Central memory CD8-positive, alpha-beta T cell (primary cell): Measurements from ENCODE around the gene CELF4.

ENCODE experiments used
- ATAC-seq: fragments of 150-1000 bp; cut with Tn5 transposase; replicated peaks from 2 replicates; pipeline ENCODE4 v1.10.0; 2022; ENCODE audit warnings: mild to moderate bottlenecking, moderate FRiP score, moderate number of reproducible peaks; ENCODE audit not compliant: poor library complexity, severe bottlenecking; ENCODE audit errors: extremely low read depth
- DNase-seq, 2 donors: peaks; one replicate each; pipeline ENCODE4 v3.0.0; 2021; ENCODE audit warnings: low spot score in 2 of 2
- H3K27ac Mint-ChIP-seq: one replicate; pipeline ENCODE4 v1.8.0; 2022; ENCODE audit warnings: low read depth, mild to moderate bottlenecking, moderate library complexity, mixed read lengths
- H3K27me3 Mint-ChIP-seq: one replicate; pipeline ENCODE4 v1.8.0; 2022; ENCODE audit warnings: mixed read lengths
- H3K36me3 Mint-ChIP-seq: one replicate; pipeline ENCODE4 v1.8.0; 2022; ENCODE audit warnings: mild to moderate bottlenecking, moderate library complexity, mixed read lengths; ENCODE audit not compliant: insufficient read depth
- H3K4me1 Mint-ChIP-seq: one replicate; pipeline ENCODE4 v1.8.0; 2022; ENCODE audit warnings: mixed read lengths
- H3K4me3 Mint-ChIP-seq: one replicate; pipeline ENCODE4 v1.8.0; 2022; ENCODE audit warnings: mild to moderate bottlenecking, moderate library complexity, mixed read lengths
- H3K9me3 Mint-ChIP-seq: one replicate; pipeline ENCODE4 v1.8.0; 2022; ENCODE audit warnings: mixed read lengths

The CELF4 gene

DNA sequence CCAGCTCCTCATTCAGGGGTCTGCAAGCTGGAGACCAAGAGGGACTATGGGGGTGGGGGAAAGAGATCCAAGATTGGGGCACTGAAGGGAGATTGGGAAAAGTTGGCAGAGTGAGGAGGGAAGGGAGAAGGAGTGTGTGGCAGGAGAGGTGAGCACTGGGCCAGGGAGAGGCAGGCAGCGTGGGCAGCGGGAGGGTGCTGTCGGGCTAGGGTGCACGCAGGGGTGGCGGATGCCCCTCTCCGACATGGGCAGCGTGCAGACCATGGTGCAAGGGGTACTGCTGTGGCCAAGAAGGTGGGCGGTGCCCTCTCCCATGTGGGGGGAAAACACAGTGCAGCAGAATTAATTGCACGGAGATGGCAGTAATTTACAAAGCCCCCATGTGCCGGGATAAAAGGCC, 74.1 kb downstream of the CELF4 start:
- Mint-ChIP-seq H3K9me3 (no peaks in the 10 kb centered on the region), H3K4me1 (no peaks in the 10 kb centered on the region), H3K4me3 (no peak overlapping the region), H3K27me3 (peaks cover 46% of the 10 kb centered on the region), H3K27ac (no peak overlapping the region), H3K36me3 (no peaks in the 10 kb centered on the region)
- DNase-seq (no peak), ATAC-seq (no peak)

DNA sequence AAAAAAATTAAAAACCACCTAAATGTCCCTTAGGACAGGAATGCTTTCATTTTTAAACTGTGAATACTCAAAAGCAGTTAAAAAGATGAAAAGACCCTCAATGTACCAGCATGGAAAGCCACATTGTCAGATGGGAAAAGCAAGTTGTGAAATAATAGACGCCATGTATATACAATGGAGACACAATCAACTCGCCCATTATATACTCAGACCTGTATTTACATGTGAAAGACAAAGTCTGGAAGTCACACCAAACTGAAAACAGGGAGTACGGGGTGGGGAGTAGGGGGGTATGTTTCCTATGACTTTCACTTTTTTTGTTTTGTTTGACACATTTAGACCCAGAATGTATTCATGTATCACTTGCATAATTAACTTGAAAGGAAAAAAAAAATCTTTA, 75.6 kb downstream of the CELF4 start:
- DNase-seq (no peak), ATAC-seq (no peak)
- H3K36me3 Mint-ChIP-seq: no peaks in the 10 kb centered on the region
- H3K27me3 Mint-ChIP-seq: peaks cover 58% of the 10 kb centered on the region
- no peak overlapping the region for H3K27ac Mint-ChIP-seq
- H3K4me3 Mint-ChIP-seq: no peak overlapping the region
- H3K4me1 Mint-ChIP-seq: peaks cover 6% of the 10 kb centered on the region
- no peaks in the 10 kb centered on the region for H3K9me3 Mint-ChIP-seq

DNA sequence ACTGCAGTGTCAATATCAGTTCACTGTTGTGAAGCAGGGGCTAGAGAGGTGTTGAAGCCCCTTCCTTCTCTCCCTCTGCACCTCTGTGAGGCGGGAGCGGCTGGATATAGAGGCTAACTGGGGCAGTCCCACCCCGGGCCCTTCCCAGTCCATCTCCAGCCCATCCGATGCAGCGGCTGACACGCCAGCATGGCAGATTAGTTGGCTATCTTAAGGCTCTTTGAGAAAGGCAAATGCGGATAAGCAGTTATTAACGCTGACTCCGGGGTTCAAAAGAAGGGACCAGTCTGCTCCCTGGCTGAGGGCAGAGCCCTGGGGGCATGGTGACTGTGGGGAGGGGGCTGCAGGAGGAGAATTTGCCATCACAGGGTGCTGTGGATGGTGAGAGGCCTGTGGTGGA, 76.6 kb downstream of the CELF4 start:
- Mint-ChIP-seq H3K4me1 (peaks cover 6% of the 10 kb centered on the region), H3K27me3 (peaks cover 68% of the 10 kb centered on the region), H3K9me3 (no peaks in the 10 kb centered on the region), H3K36me3 (no peaks in the 10 kb centered on the region), H3K4me3 (no peak overlapping the region), H3K27ac (no peak overlapping the region)
- ATAC-seq (no peak), DNase-seq (no peak)

DNA sequence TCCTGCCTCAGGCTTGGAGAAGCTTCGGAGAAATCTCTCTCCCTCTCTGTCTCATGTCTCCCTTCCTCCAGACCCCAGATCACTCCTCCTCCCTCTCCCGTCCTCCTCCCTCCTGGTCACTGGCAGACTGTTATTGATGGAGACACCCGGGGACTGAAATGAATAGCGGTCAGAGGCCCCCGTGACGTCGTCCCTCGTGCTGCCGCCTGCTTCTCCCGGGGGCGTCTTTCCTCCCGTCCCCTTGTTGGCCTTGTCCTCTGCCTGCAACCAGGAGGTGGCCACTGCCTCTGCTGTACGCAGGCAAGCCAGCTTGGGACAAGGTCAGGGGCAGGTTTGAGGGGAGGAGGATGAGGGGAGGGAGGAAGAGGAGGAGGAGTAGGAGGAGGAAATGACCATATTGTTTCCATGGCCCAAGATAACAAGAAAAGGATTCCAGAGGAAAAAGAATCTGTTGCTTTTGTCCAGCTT, 78.2 kb downstream of the CELF4 start:
- ATAC-seq (no peak), DNase-seq (no peak)
- no peak overlapping the region for H3K27ac Mint-ChIP-seq
- peaks cover 74% of the 10 kb centered on the region for H3K27me3 Mint-ChIP-seq
- no peaks in the 10 kb centered on the region for H3K36me3 Mint-ChIP-seq
- H3K4me3 Mint-ChIP-seq: no peak overlapping the region
- no peaks in the 10 kb centered on the region for H3K9me3 Mint-ChIP-seq
- H3K4me1 Mint-ChIP-seq: peaks cover 6% of the 10 kb centered on the region

DNA sequence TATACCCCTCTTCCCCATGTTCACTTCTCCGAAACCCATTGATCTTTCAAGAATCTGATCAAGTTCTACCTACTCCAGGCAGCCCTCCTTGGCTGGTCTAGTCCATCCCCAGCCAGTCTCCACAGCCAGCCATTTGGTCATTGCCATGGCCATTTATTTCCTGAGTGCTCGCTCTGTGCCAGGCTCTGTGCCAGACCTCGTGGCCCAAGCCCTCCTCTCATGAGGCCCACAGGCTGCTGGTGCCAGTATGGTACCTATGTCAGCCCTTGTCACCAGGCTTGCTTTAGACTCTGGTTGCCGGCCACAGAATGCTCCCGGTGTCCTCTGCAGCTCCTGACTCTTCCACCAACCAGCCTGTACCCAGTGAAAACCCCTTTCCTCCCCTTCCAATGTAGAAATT, 78.8 kb downstream of the CELF4 start:
- H3K27ac Mint-ChIP-seq: no peak overlapping the region
- peaks cover 6% of the 10 kb centered on the region for H3K4me1 Mint-ChIP-seq
- H3K36me3 Mint-ChIP-seq: no peaks in the 10 kb centered on the region
- peaks cover 73% of the 10 kb centered on the region for H3K27me3 Mint-ChIP-seq
- H3K4me3 Mint-ChIP-seq: no peak overlapping the region
- ATAC-seq (no peak), DNase-seq (no peak)
- H3K9me3 Mint-ChIP-seq: no peaks in the 10 kb centered on the region

DNA sequence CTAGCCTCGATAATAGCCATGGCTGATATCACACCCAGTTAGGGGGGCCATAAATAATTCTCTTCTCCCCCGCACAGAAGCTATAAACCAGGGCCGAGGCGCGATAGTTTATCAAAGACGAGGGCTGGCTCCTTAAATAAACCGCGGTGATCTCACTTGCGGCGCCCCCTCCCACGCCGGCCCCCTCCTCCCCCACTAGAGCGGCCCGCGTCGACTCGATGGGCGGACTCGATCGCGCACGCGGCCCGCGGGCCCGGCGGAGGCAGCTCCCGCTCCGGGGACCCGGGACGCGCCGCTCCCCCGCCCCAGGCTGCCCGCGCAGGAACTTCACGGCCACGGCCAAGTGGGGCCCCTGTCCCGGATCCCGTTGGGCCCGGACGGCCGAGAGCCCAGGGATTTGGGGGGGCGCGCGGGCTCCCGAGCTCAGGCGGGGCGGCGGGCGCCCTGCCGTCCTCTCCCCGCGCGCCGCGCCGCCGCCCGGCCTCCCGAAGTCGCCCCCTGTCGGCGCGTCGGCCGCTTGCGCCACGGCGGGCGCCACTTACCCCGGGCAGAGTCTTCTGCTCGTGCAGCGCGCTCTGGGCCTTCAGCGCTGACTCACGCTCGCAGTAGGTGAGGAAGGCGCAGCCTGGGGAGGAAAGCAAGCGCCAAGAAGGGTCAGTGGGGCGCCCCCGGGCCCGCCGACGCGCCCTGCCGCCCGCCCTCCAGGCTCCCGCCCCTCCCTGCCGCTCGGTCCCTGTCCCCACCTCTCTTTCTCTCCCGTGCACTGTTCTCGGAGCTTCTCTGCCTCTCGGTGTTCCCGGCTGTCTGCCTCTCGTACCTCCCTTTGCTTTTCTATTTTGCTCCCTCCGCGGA, 80.4 kb downstream of the CELF4 start:
- Mint-ChIP-seq H3K4me1 (peaks cover 6% of the 10 kb centered on the region), H3K27ac (no peak overlapping the region), H3K36me3 (no peaks in the 10 kb centered on the region), H3K27me3 (peaks cover 64% of the 10 kb centered on the region), H3K4me3 (no peak overlapping the region), H3K9me3 (no peaks in the 10 kb centered on the region)
- no peak for ATAC-seq
- no peak for DNase-seq

DNA sequence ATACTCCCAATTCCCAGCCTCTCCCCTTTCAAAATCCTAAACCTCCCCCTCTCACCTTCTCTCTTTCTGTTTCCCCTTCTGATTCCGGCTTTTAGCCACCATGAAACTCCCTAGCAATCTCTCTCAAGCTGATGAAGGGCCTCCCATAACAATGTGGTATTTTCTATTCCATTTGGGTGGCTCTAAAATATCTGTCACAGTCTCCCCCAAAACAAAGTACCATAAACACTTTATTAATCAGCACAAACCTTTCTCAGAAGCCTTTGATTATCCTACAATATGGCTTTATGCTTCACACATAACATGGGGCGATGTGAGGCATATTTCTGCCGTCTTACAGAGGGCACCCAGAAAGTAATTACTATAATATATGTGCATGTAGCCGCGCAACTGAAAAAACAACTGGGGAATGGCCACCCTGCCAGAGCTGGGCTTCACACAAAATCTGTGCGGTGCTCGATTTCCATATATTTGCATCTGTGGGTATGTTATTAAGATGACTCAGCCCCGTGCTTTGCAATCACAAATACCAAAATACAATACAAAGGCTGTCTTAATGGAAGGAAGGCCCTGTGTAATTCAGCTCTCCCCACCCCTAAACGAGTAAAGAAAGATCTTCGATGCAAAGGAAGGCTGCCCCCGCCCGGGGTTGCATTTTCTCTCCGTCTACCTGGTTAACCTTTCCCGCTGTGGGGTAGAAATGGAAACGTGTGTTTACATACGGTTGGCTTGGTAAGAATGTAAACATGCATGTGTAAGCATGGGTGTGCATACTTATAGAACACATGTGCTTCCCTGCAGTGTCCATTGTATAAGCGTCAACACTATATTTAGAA, 81.4 kb downstream of the CELF4 start:
- H3K9me3 Mint-ChIP-seq: no peaks in the 10 kb centered on the region
- peaks cover 67% of the 10 kb centered on the region for H3K27me3 Mint-ChIP-seq
- H3K4me3 Mint-ChIP-seq: no peak overlapping the region
- no peak for DNase-seq
- ATAC-seq: no peak
- H3K36me3 Mint-ChIP-seq: no peaks in the 10 kb centered on the region
- no peak overlapping the region for H3K27ac Mint-ChIP-seq
- peaks cover 6% of the 10 kb centered on the region for H3K4me1 Mint-ChIP-seq

DNA sequence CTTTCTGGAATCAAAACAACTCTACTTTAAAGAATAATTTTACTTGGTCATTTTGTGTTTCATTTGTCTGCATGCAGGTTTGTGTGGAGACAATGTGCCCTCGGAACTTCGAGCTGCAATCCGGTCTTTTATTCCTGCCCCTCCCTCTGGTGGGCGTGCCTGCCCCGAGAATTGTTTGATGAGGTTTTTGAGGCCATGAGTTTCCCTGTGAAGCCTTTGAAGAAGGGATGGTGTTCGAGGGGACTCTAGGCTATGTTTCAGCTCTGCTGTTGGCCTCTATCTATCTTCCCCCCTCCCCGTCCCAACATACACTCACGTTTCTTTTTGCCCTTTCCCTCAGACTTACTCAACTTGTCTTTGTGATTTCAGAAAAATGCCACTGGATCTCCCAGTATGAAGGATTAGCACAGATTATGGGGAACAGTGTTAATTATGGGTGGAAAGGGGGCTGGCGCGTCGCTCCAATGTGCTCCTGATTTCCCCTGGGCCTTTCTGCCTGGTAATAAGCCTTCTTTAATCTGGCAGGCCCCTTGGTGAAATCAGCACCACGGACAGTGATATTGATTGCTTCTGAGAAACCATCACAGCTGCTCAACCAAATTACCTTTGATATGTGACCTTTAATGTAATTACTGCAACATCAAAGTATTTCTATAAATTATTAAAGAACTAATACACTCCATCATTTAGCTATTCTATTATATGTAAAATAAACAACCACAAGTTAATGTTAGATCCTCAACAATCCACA, 82.2 kb downstream of the CELF4 start:
- no peak for DNase-seq

DNA sequence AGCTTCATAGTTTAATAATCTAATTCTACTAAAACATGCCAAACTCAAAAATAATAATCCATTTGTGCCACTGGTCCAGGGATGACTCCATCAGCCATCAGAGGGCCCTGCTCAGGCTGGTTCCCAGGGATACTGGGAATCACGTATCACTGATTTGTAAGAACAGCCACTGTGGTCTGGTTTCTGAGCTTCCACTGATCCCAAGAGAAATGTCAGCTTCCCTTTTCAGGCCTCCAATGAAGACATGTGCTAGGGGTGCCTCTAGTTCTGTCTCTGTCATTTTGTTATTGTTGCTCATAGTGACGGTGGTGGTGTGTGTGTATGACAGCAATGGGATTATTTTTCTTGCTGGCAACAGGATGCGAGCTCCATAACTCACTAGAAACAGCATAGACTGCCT, 83.2 kb downstream of the CELF4 start:
- Mint-ChIP-seq H3K27me3 (peaks cover 62% of the 10 kb centered on the region), H3K36me3 (no peaks in the 10 kb centered on the region), H3K4me1 (peaks cover 6% of the 10 kb centered on the region), H3K9me3 (no peaks in the 10 kb centered on the region), H3K27ac (no peak overlapping the region), H3K4me3 (no peak overlapping the region)
- ATAC-seq: no peak
- DNase-seq: no peak

More for the DNA sequence above, 82.2 kb downstream of the CELF4 start:
- Mint-ChIP-seq H3K9me3 (no peaks in the 10 kb centered on the region), H3K36me3 (no peaks in the 10 kb centered on the region), H3K27me3 (peaks cover 66% of the 10 kb centered on the region), H3K4me1 (peaks cover 6% of the 10 kb centered on the region), H3K27ac (no peak overlapping the region), H3K4me3 (no peak overlapping the region)
- ATAC-seq: no peak

DNA sequence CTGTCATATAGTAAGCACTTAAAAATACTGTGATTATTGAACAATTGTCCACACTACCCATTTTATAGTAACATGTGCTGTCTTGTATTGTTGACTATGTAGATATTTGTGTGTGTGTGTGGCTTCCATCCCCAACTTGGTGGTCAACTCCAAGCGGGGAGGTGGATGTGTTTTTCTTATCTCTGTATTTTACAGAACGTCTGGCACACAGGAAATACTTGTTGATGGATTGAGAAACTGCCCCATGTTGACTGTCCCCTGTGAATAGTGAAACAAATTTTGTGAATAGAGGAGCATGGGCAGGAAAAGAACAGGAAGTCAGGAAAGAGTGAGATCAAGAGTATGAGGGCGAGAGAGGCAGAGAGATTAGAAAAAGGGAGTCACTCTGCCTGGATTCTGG, 83.6 kb downstream of the CELF4 start:
- DNase-seq (no peak), ATAC-seq (no peak)
- Mint-ChIP-seq H3K27me3 (peaks cover 57% of the 10 kb centered on the region), H3K36me3 (no peaks in the 10 kb centered on the region), H3K4me1 (peaks cover 6% of the 10 kb centered on the region), H3K27ac (no peak overlapping the region), H3K9me3 (no peaks in the 10 kb centered on the region), H3K4me3 (no peak overlapping the region)

DNA sequence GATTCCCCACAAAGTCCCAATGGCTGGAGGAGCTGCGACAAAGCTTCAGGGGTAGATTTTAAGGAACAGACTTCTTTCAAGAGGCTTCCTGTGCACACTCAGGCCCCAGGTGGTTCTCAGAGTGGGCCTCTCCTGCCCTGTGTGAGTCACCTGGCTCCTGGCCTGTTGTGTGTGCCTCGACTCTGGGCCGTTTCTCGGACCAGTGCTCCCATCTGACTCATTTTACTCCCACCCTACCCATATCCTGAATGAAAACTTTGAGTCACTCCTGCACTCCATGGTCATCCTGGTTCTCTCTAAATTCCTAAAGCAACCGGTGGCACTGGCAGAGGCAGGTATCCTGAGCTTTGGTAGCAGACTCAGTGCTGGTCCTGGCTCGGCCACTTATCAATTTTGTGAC, 84.1 kb downstream of the CELF4 start:
- peaks cover 52% of the 10 kb centered on the region for H3K27me3 Mint-ChIP-seq
- no peak overlapping the region for H3K4me3 Mint-ChIP-seq
- DNase-seq (no peak), ATAC-seq (no peak)
- H3K9me3 Mint-ChIP-seq: no peaks in the 10 kb centered on the region
- H3K4me1 Mint-ChIP-seq: peaks cover 6% of the 10 kb centered on the region
- no peak overlapping the region for H3K27ac Mint-ChIP-seq
- H3K36me3 Mint-ChIP-seq: no peaks in the 10 kb centered on the region

DNA sequence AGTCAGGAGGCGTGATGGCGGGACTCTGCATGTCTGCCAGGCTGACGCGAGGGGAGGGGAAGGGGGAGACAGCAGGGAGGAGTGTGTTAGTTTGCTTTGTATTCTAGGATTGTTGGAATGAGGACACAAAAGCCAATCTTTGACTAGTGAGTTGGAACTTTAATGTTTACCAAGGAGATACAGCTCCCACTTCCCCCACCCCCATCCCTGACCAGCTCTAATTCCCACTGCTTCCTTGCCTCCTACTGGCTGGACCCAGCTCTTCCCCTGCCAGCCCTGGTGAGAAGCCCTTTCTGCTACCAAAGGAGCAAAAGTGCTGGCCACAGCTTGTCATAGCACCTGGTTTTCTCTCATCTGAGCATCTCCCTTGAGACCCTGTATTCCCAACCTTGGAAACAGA, 84.5 kb downstream of the CELF4 start:
- peaks cover 48% of the 10 kb centered on the region for H3K27me3 Mint-ChIP-seq
- ATAC-seq (no peak), DNase-seq (no peak)
- no peaks in the 10 kb centered on the region for H3K9me3 Mint-ChIP-seq
- no peak overlapping the region for H3K27ac Mint-ChIP-seq
- peaks cover 4% of the 10 kb centered on the region for H3K4me1 Mint-ChIP-seq
- no peaks in the 10 kb centered on the region for H3K36me3 Mint-ChIP-seq
- no peak overlapping the region for H3K4me3 Mint-ChIP-seq
